ENCODE data around the gene GORASP2. TPM values are rescaled to one million over a fixed set of nuclear protein-coding genes. Genes with fewer than 3 reads are reported as not detected.
A peak's percentile ranks its signal among the peaks of the same experiment; 100 is the strongest.

The GORASP2 gene
- total RNA-seq, 2 experiments from 2014 or later: 68.4 to 70.6 TPM

GRCh38 chr2:170973492-170974303 lies 44.6 kb downstream of the GORASP2 start:
- ChIA-PET CTCF (interaction anchor here (0.7 to 3.0 kb wide), 27 partner anchors 10 to 474 kb away, joined by 3 to 25 read pairs (median 4); partner anchors contain the start of genes DCAF17, GORASP2 and METTL8), POLR2A (interaction anchor here (0.7 to 1.6 kb wide), 5 partner anchors 11 to 460 kb away, joined by 3 to 4 read pairs (median 4); partner anchors contain the start of genes DCAF17 and METTL8)
- TF ChIP-seq CTCF (IDR thresholded peaks at IDR 0.05): peak; percentile 99
- peak overlapping the region; percentile 73 for H3K4me3 Mint-ChIP-seq
- H3K36me3 Mint-ChIP-seq (ENCODE audit: low read depth): no peaks in the 10 kb centered on the region
- DNase-seq (peak; percentile 90), ATAC-seq (peak; percentile 96)
- H3K27ac Mint-ChIP-seq: peak overlapping the region; percentile 58
- intact Hi-C loops (cut with micrococcal nuclease): loop anchor here (2.0 to 10.0 kb wide), 4 partner anchors 114 to 444 kb away; no protein-coding TSS in a partner anchor
- no peaks in the 10 kb centered on the region for H3K9me3 Mint-ChIP-seq
- H3K27me3 Mint-ChIP-seq: no peaks in the 10 kb centered on the region
- H3K4me1 Mint-ChIP-seq (ENCODE audit: low read depth): peaks cover 6% of the 10 kb centered on the region

- Mint-ChIP-seq H3K36me3 (ENCODE audit: low read depth) (no peaks in the 10 kb centered on the region), H3K4me1 (ENCODE audit: low read depth) (peaks cover 6% of the 10 kb centered on the region), H3K4me3 (peak overlapping the region; percentile 23), H3K27me3 (no peaks in the 10 kb centered on the region), H3K27ac (peak overlapping the region; percentile 1), H3K9me3 (no peaks in the 10 kb centered on the region)
- intact Hi-C loops (cut with micrococcal nuclease): loop anchor here (5.0 to 10.0 kb wide), 3 partner anchors 113 to 443 kb away; no protein-coding TSS in a partner anchor
- ChIA-PET CTCF (interaction anchor here (0.8 to 3.0 kb wide), 5 partner anchors 10 to 442 kb away, joined by 3 to 25 read pairs (median 5); partner anchors contain the start of gene GORASP2), POLR2A (interaction anchor here (0.6 to 1.4 kb wide), 4 partner anchors 25 to 186 kb away, joined by 3 read pairs; partner anchors contain the start of gene GORASP2)
- TF ChIP-seq CTCF (IDR thresholded peaks at IDR 0.05): no peak
- no peak for DNase-seq
- ATAC-seq: no peak
Observed at GRCh38 chr2:170974304-170974993, 45.4 kb downstream of the GORASP2 start.

- intact Hi-C loops (cut with micrococcal nuclease): loop anchor here (10.0 kb wide), 1 partner anchor 269 kb away; no protein-coding TSS in a partner anchor
- Mint-ChIP-seq H3K4me1 (ENCODE audit: low read depth) (peaks cover 6% of the 10 kb centered on the region), H3K27me3 (no peaks in the 10 kb centered on the region), H3K27ac (no peak overlapping the region), H3K36me3 (ENCODE audit: low read depth) (no peaks in the 10 kb centered on the region), H3K9me3 (no peaks in the 10 kb centered on the region), H3K4me3 (no peak overlapping the region)
- ChIA-PET CTCF (interaction anchor here (1.5 to 3.0 kb wide), 3 partner anchors 9 to 441 kb away, joined by 5 to 25 read pairs (median 9); no protein-coding TSS in a partner anchor), POLR2A (interaction anchor here (0.7 to 1.4 kb wide), 2 partner anchors 26 to 185 kb away, joined by 3 read pairs; no protein-coding TSS in a partner anchor)
- ATAC-seq (no peak), DNase-seq (no peak)
- no peak for TF ChIP-seq CTCF (IDR thresholded peaks at IDR 0.05)
Observed at GRCh38 chr2:170975127-170975942, 46.3 kb downstream of the GORASP2 start.

- Mint-ChIP-seq H3K27ac (no peak overlapping the region), H3K4me1 (ENCODE audit: low read depth) (peaks cover 6% of the 10 kb centered on the region), H3K27me3 (no peaks in the 10 kb centered on the region), H3K36me3 (ENCODE audit: low read depth) (no peaks in the 10 kb centered on the region), H3K4me3 (no peak overlapping the region), H3K9me3 (no peaks in the 10 kb centered on the region)
- intact Hi-C loops (cut with micrococcal nuclease): loop anchor here (10.0 kb wide), 1 partner anchor 269 kb away; no protein-coding TSS in a partner anchor
- TF ChIP-seq CTCF (IDR thresholded peaks at IDR 0.05): no peak
- CTCF ChIA-PET: interaction anchor here (2.2 kb wide), 1 partner anchor 111 kb away, joined by 9 read pairs; no protein-coding TSS in a partner anchor
- POLR2A ChIA-PET: interaction anchor here (1.4 kb wide), 1 partner anchor 27 kb away, joined by 3 read pairs; no protein-coding TSS in a partner anchor
- DNase-seq (no peak), ATAC-seq (no peak)
Observed at GRCh38 chr2:170975943-170976270, 46.9 kb downstream of the GORASP2 start.

All from activated CD8-positive, alpha-beta T cell treated with anti-CD3 and anti-CD28 coated beads for 36 hours (primary cell).